ENCODE data around the gene CACNA2D1. TPM values are rescaled to one million over a fixed set of nuclear protein-coding genes. Genes with fewer than 3 reads are reported as not detected.

The CACNA2D1 gene
- total RNA-seq, 4 donors from 2014 or later, result 29.8 to 47.6 (median 36.6) TPM

DNA sequence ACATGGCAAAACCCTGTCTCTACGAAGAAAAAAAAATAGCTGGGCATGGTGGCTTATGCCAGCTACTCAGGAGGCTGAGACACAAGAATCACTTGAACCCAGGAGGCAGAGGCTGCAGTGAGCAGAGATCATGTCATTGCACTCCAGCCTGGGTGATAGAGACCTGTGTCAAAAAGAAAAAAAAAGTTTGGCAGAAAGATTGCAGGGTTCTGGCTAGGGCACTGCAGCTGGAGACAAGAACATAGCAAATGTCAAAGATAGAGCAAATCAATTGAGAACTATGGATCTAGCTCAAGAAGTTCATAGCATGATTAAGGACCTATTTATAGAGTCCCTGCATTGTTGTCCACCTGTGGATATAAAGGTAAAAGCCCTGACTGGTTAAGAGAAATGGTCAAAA lies 79.5 kb downstream of the CACNA2D1 start:
- no peak for ATAC-seq

DNA sequence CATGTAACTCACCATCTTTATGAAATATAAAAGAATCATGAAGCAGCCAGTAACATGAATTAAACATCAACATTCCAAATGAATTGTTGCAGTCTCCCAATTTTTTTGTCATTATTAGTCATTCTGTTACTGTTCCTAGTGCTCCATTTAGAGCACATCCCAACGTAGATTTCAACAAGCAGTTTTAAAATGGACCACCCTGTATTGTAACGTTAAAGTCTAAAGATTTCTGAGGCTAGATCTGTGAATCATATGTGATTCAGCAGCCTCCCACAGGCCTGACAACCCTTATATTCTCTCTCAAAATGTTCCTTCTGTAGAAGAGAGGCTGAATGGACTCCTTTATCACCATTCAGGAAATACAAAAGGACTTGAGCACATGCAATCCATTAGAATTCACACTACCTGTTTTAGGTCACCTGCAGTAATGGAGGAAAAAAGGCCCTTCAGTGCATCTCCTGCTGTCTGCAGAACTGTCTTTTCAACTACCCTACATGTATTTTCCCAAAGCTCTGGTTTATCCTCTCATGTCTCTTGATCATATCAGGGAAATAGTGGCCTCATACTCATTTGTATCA lies 81.4 kb downstream of the CACNA2D1 start:
- no peak for ATAC-seq
- Histone ChIP-seq H3K27me3 (no peaks in the 10 kb centered on the region), H3K36me3 (no peaks in the 10 kb centered on the region), H3K4me1 (peaks cover 0 to 34% (median 0%) of the 10 kb centered on the region in 3 donors), H3K9me3 (no peaks in the 10 kb centered on the region), H3K27ac (no peak overlapping the region), H3K4me3 (no peak overlapping the region)
- TF ChIP-seq POLR2AphosphoS5 (IDR thresholded peaks at IDR 0.05), result no peak
- TF ChIP-seq, protein P1, sequence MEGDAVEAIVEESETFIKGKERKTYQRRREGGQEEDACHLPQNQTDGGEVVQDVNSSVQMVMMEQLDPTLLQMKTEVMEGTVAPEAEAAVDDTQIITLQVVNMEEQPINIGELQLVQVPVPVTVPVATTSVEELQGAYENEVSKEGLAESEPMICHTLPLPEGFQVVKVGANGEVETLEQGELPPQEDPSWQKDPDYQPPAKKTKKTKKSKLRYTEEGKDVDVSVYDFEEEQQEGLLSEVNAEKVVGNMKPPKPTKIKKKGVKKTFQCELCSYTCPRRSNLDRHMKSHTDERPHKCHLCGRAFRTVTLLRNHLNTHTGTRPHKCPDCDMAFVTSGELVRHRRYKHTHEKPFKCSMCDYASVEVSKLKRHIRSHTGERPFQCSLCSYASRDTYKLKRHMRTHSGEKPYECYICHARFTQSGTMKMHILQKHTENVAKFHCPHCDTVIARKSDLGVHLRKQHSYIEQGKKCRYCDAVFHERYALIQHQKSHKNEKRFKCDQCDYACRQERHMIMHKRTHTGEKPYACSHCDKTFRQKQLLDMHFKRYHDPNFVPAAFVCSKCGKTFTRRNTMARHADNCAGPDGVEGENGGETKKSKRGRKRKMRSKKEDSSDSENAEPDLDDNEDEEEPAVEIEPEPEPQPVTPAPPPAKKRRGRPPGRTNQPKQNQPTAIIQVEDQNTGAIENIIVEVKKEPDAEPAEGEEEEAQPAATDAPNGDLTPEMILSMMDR (IDR thresholded peaks at IDR 0.05), result no peak
- no peak for TF ChIP-seq POLR2A (IDR thresholded peaks at IDR 0.05)
- no peak for TF ChIP-seq EP300 (IDR thresholded peaks at IDR 0.05)
- WGBS, 2 donors (ENCODE audit: low coverage in 1 of 2), result 6 to 25% methylated on average over 2 of the region's 2 CpGs

More for the DNA sequence above, 79.5 kb downstream of the CACNA2D1 start:
- H3K9me3 ChIP-seq, result no peaks in the 10 kb centered on the region
- H3K4me3 ChIP-seq, result no peak overlapping the region
- H3K4me1 ChIP-seq, result peaks cover 0 to 24% (median 0%) of the 10 kb centered on the region in 3 donors
- TF ChIP-seq POLR2AphosphoS5 (IDR thresholded peaks at IDR 0.05), result no peak
- TF ChIP-seq, protein P1 (IDR thresholded peaks at IDR 0.05), result no peak
- no peak for TF ChIP-seq EP300 (IDR thresholded peaks at IDR 0.05)
- no peaks in the 10 kb centered on the region for H3K36me3 ChIP-seq
- WGBS, 2 donors (ENCODE audit: low coverage in 1 of 2), result 100% methylated on average over 1 of the region's 1 CpG; no CpG with 5 or more reads in 1 of the 2 donors
- no peak overlapping the region for H3K27ac ChIP-seq
- no peaks in the 10 kb centered on the region for H3K27me3 ChIP-seq

DNA sequence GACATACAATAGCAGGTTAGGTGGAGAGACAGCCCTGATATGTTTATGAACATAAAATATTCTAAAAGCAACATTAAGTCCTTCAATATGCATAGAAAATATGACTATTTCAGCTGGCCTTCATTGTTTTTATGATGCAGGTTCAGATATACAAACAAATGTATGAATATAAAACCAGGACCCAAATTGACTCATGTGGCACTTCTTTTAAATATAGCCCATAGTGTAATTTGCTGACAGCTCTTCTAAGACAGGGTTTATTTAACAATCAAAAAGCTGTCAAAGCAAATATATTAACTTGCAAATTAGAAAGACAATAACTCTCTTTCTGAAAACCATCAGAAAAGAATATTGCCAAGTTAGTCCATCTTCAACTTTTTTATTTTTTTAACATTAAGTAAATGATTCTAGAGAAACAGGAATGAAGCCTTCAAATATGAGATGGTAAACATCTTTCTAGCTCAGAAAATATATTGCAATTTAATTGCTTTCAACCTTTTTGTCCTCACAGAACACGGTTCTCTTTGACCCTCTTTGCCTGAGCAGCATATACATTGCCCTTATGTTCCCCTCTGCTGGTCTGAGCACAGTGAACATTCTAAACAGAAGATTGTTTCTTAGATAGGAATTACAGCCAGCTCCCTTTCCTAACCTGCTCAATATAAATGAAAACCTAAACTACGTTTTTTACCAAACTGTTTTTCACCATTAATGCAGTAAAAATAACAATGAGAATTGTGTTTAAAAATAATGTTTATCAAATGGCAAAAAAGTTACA lies 82.8 kb downstream of the CACNA2D1 start:
- TF ChIP-seq EP300 (IDR thresholded peaks at IDR 0.05) (no peak), POLR2A (IDR thresholded peaks at IDR 0.05) (no peak), POLR2AphosphoS5 (IDR thresholded peaks at IDR 0.05) (no peak)
- TF ChIP-seq, protein P1 (IDR thresholded peaks at IDR 0.05), result no peak
- 0 to 7% methylated on average over 2 of the region's 2 CpGs for WGBS, 2 donors (ENCODE audit: low coverage in 1 of 2)
- Histone ChIP-seq H3K9me3 (no peaks in the 10 kb centered on the region), H3K4me3 (no peak overlapping the region), H3K27ac (no peak overlapping the region), H3K36me3 (no peaks in the 10 kb centered on the region), H3K4me1 (peaks cover 0 to 34% (median 0%) of the 10 kb centered on the region in 3 donors), H3K27me3 (no peaks in the 10 kb centered on the region)
- no peak for ATAC-seq

DNA sequence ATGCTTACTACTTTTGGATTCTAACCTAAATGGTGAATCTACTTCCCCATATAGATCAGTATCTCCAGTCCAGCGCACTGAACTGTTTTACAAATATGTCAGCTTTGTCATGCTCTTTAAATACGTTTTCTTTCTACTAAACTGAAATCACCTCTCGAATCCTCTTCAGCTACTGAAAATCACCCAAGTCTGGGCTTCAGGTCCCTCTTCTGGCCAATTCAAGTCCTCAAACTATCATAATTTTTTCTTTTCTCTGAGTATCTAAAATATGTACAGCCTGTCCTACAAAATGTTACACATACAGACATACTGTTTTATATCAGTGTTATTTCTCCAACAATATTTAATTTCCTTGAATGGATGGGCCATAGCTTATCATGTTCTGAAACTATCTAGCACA lies 84.2 kb downstream of the CACNA2D1 start:
- Histone ChIP-seq H3K4me3 (no peak overlapping the region), H3K27ac (no peak overlapping the region), H3K9me3 (no peaks in the 10 kb centered on the region), H3K4me1 (peaks cover 0 to 34% (median 2%) of the 10 kb centered on the region in 3 donors), H3K27me3 (no peaks in the 10 kb centered on the region), H3K36me3 (no peaks in the 10 kb centered on the region)
- WGBS, 2 donors (ENCODE audit: low coverage in 1 of 2), result 78 to 82% methylated on average over 3 of the region's 3 CpGs
- TF ChIP-seq, protein P1 (IDR thresholded peaks at IDR 0.05), result no peak
- TF ChIP-seq POLR2A (IDR thresholded peaks at IDR 0.05) (no peak), POLR2AphosphoS5 (IDR thresholded peaks at IDR 0.05) (no peak), EP300 (IDR thresholded peaks at IDR 0.05) (no peak)
- no peak for ATAC-seq

DNA sequence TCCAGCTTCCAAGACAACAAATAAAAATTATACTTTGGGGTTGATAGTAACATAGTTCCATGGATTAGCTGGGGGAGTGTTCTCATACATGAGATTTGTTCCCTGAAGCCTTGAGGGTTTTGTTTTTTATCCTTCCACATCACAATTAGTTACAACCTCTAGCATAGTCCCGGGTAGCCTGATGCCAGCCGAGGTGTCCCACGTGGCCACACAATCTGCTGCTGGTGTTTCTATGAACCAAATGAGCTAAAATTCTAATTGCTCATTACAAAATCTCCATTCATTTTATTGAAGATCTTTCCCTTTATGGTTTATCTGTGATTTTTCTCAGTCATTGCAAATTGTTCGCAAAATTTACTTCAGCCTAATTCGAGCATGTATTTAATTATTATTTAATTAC lies 84.7 kb downstream of the CACNA2D1 start:
- Histone ChIP-seq H3K36me3 (no peaks in the 10 kb centered on the region), H3K9me3 (no peaks in the 10 kb centered on the region), H3K4me1 (peaks cover 0 to 34% (median 2%) of the 10 kb centered on the region in 3 donors), H3K27ac (no peak overlapping the region), H3K4me3 (no peak overlapping the region), H3K27me3 (no peaks in the 10 kb centered on the region)
- ATAC-seq, result no peak
- TF ChIP-seq EP300 (IDR thresholded peaks at IDR 0.05), result no peak
- TF ChIP-seq, protein P1 (IDR thresholded peaks at IDR 0.05), result no peak
- TF ChIP-seq POLR2AphosphoS5 (IDR thresholded peaks at IDR 0.05), result no peak
- WGBS, 2 donors (ENCODE audit: low coverage in 1 of 2), result 92 to 100% methylated on average over 5 of the region's 5 CpGs
